GM12878 (cell line): ENCODE results near the gene CCND2. TPM values are rescaled to one million over a fixed set of nuclear protein-coding genes. Genes with fewer than 3 reads are reported as not detected.

Source experiments
- ATAC-seq: fragments of 200-7000 bp; cut with Tn5 transposase; 3 replicates; pipeline ENCODE4 v1.9.1; 2020; ENCODE audit warnings: mild to moderate bottlenecking, moderate library complexity
- BruUV-seq: library from RNA; stranded (reverse); fragments of 400-500 nt; replicated peaks from 2 replicates; lab custom pipeline; 2021; lab: Mats Ljungman, UMichigan
- CTCF ChIA-PET: fragments of 300-600 bp; sonication (Branson Sonifier 250); formaldehyde crosslinking; extraction: SDS; loops from one replicate; lab custom pipeline; 2021; ENCODE audit warnings: inconsistent platforms; lab: Yijun Ruan, JAX
- POLR2A ChIA-PET: fragments of 350-600 bp; formaldehyde crosslinking; extraction: SDS; loops from one replicate; lab custom pipeline; 2021; ENCODE audit warnings: inconsistent platforms; lab: Charles Lee
- RAD21 ChIA-PET: fragments of 300-600 bp; sonication (Branson Sonifier 250); formaldehyde crosslinking; loops from one replicate; lab custom pipeline; 2023; ENCODE audit warnings: antibody characterized with exemption; ENCODE audit not compliant: unreplicated experiment; lab: Charles Lee
- SMC1A ChIA-PET: fragments of 300-600 bp; sonication (Branson Sonifier 250); formaldehyde crosslinking; loops from one replicate; lab custom pipeline; 2023; ENCODE audit not compliant: unreplicated experiment, uncharacterized antibody; lab: Charles Lee
- DNase-seq: peaks from one replicate; pipeline ENCODE4 v3.0.0-alpha.2; 2011; ENCODE audit warnings: low read depth, low spot score
- FAIRE-seq: peaks from 3 replicates; lab custom pipeline; 2011; peaks lifted over from hg19 to GRCh38; lab: Jason Lieb, UNC
- H2AFZ ChIP-seq: 2 replicates; pipeline ENCODE4 v1.6.0; 2011; ENCODE audit warnings: low read depth, low read length, control low read depth; ENCODE audit not compliant: control insufficient read depth
- H3K27ac ChIP-seq: 2 replicates; pipeline ENCODE4 v1.5.1; 2011; ENCODE audit warnings: control low read depth; ENCODE audit not compliant: control insufficient read depth, insufficient read depth
- H3K27me3 ChIP-seq, 2 experiments: replicated peaks in 1 of 2; 2 replicates each; pipeline versions ENCODE4 v1.6.0 to v1.6.1; 2011; ENCODE audit warnings: low read length in 1 of 2; ENCODE audit not compliant: control insufficient read depth in 2 of 2, insufficient read depth in 2 of 2
- H3K36me3 ChIP-seq, 2 experiments: 2 replicates each; pipeline ENCODE4 v1.5.1; 2011; ENCODE audit warnings: low read length in 1 of 2; ENCODE audit not compliant: control insufficient read depth in 2 of 2, insufficient read depth in 2 of 2
- H3K4me1 ChIP-seq: 2 replicates; pipeline ENCODE4 v1.6.1; 2011; ENCODE audit warnings: mild to moderate bottlenecking, low read length, moderate library complexity, mixed read lengths; ENCODE audit not compliant: control insufficient read depth, insufficient read depth
- H3K4me2 ChIP-seq: 2 replicates; pipeline ENCODE4 v1.6.0; 2011; ENCODE audit warnings: control low read depth; ENCODE audit not compliant: control insufficient read depth, insufficient read depth
- H3K4me3 ChIP-seq: fragments of 200-600 bp; sonication (generic); 2 replicates; pipeline ENCODE4 v1.5.1; 2016
- H3K79me2 ChIP-seq: 2 replicates; pipeline ENCODE4 v1.6.0; 2011; ENCODE audit warnings: low read length; ENCODE audit not compliant: control insufficient read depth, insufficient read depth
- H3K9ac ChIP-seq: 2 replicates; pipeline ENCODE4 v1.8.0; 2011; ENCODE audit warnings: low read length, control low read depth, mixed read lengths; ENCODE audit not compliant: control insufficient read depth, insufficient read depth
- H3K9me3 ChIP-seq: replicated peaks from 3 replicates; pipeline ENCODE4 v1.5.1; 2011; ENCODE audit warnings: mild to moderate bottlenecking, low read length; ENCODE audit not compliant: control insufficient read depth, insufficient read depth
- H4K20me1 ChIP-seq: 2 replicates; pipeline ENCODE4 v1.6.0; 2011; ENCODE audit not compliant: control insufficient read depth, insufficient read depth
- BHLHE40 ChIP-seq, 2 experiments: fragments of 450-650 bp in 1 of 2; IDR thresholded peaks; 2 replicates each; pipeline ENCODE4 v1.6.1; 2011 to 2017; ENCODE audit warnings: low read depth in 2 of 2, borderline replicate concordance in 1 of 2, improper control_type of control experiment in 1 of 2, low read length in 1 of 2, mild to moderate bottlenecking in 1 of 2
- IRF4 ChIP-seq: IDR thresholded peaks from 2 replicates; pipeline ENCODE4 v1.6.1; 2011; ENCODE audit warnings: low read depth, low read length
- KAT2A ChIP-seq: conservative IDR thresholded peaks from 2 replicates; pipeline ENCODE4 v1.6.1; 2011; ENCODE audit warnings: low read depth, low read length; ENCODE audit not compliant: control insufficient read depth
- MYC ChIP-seq: IDR thresholded peaks from 2 replicates; pipeline ENCODE4 v1.6.1; 2011; ENCODE audit warnings: mild to moderate bottlenecking, low read length, moderate library complexity, inconsistent platforms; ENCODE audit not compliant: insufficient read depth, insufficient replicate concordance, insufficient read length, severe bottlenecking
- WGBS: methylation state at CpG from one replicate; pipeline ENCODE4 v1.1.6; 2016; ENCODE audit warnings: low lambda C conversion rate; ENCODE audit not compliant: insufficient replicate concordance, insufficient coverage; ENCODE audit errors: missing lambda C conversion rate; 5-methylcytosine and 5-hydroxymethylcytosine counted together
- in situ Hi-C: fragments of 300-500 bp; cut with MboI; formaldehyde crosslinking; loops from 9 replicates; pipeline ENCODE4 v1.14.3; 2018; ENCODE audit warnings: mixed read lengths
- intact Hi-C: fragments of 100-400 bp; cut with micrococcal nuclease; formaldehyde crosslinking; loops from one replicate; pipeline ENCODE4 v1.14.2; 2022; ENCODE audit not compliant: unreplicated experiment
- polyA plus RNA-seq, 11 experiments: library from polyadenylated mRNA; depleted of rRNA in 4 of 11; unstranded in 6 of 11; stranded (reverse) in 5 of 11; fragments of >200 nt; fragmentation: Nextera tagmentation in 4 of 11; fragmentation: Illumina TruSeq in 1 of 11; extraction: Ambion mirVana in 4 of 11; extraction: Trizol in 1 of 11; gene quantifications; 1 replicate in 1 of 11; 2 replicates in 10 of 11; pipeline versions ENCODE4 v1.2.1 to v1.2.3, GENCODE V29; 2011 to 2016; ENCODE audit warnings: inconsistent platforms in 2 of 11, missing spikeins in 2 of 11, low read depth in 1 of 11
- total RNA-seq, 4 experiments: library from RNA; depleted of rRNA in 3 of 4; stranded (reverse); fragments of >200 nt in 3 of 4; fragmentation: Illumina TruSeq in 1 of 4; extraction: Trizol in 1 of 4; gene quantifications; 2 replicates each; pipeline versions ENCODE4 v1.2.1 to v1.2.3, GENCODE V29; 2013 to 2021

CCND2 gene
- total and polyA plus RNA-seq, 10 of the 15 experiments (the other 5 are each of a cell fraction or from before 2014, with no cell fraction given) = 30.1 to 263 (median 152) TPM

DNA sequence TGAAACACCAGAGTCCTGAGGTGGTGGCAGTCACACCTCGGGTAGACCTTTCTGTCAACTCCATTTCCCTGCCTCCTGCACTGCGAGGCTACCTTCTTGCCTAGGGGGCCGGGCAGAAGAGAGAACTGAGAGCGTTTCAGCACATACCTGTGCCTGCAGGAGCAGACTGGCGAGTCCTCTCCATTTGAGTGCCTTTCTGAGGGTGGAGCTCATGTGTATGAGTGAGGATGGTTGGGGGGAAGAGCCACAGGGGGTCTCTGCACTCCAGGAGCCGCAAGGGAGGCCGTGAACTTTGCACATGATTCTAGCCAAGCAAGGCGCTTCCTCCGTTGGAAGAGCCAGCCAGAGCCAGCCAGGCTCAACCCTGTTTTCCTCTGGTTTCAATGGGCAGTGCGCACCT is 31.0 kb upstream of the CCND2 start (continued):
- TF ChIP-seq MYC = no peak

DNA sequence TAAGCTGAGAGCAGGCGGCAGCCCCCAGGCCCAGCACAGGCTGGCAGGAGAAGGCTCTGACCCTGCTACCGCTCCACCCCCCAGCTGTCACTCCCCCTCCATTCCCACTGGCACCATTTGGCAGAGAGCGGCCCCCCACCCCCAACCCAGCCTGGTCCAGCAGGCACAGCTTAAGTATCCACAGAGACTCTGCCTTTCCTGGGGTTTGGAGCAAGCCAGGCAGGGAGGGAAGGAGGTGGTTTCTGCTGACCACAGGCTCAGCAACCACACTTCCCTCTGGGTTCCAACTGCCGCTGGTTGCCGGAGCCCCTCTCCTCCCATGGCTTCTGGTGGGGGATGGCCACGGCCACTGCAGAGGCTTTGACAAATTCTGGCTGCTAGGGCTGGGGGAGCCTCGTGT is 30.5 kb upstream of the CCND2 start:
- no peak overlapping the region for H3K4me2 ChIP-seq
- in situ Hi-C loops (no loop called here), intact Hi-C loops (no loop called here)
- H4K20me1 ChIP-seq = no peaks in the 10 kb centered on the region
- ChIA-PET POLR2A (no interaction called here), RAD21 (interaction anchor here (0.8 kb wide), 1 partner anchor 25 kb away, joined by 3 read pairs; no protein-coding TSS in a partner anchor), CTCF (no interaction called here), SMC1A (interaction anchor here (1.2 to 1.5 kb wide), 3 partner anchors 8 to 126 kb away, joined by 3 to 4 read pairs (median 3); no protein-coding TSS in a partner anchor)
- ATAC-seq (no peak), DNase-seq (no peak)
- H3K27ac ChIP-seq = no peak overlapping the region
- BruUV-seq = no TSS peak
- H3K36me3 ChIP-seq = no peaks in the 10 kb centered on the region
- H2AFZ ChIP-seq = no peak overlapping the region
- H3K79me2 ChIP-seq = no peaks in the 10 kb centered on the region
- H3K27me3 ChIP-seq = no peaks in the 10 kb centered on the region
- no peak overlapping the region for H3K9ac ChIP-seq
- H3K9me3 ChIP-seq = peaks cover 3% of the 10 kb centered on the region; the same call in 2 of the 3 replicates
- 29% methylated on average over 7 of the region's 7 CpGs for WGBS
- no peak for TF ChIP-seq IRF4
- TF ChIP-seq BHLHE40 (IDR thresholded peaks at IDR 0.05; ENCODE audit: borderline replicate concordance in 1 of 2, low read depth in 2 of 2, low read length in 1 of 2) = no peak
- TF ChIP-seq MYC = no peak
- TF ChIP-seq KAT2A = no peak
- TF ChIP-seq, all 136 proteins: peak for 0
- Histone ChIP-seq H3K4me3 (no peak overlapping the region), H3K4me1 (peaks cover 17% of the 10 kb centered on the region)
- FAIRE-seq = no peak
